Caco-2 (cell line): Measurements from ENCODE around the gene SPEM3. TPM values are rescaled to one million over a fixed set of nuclear protein-coding genes. Genes with fewer than 3 reads are reported as not detected.

Experiments
- BruUV-seq: library from RNA; stranded (reverse); fragments of 400-500 nt; replicated peaks from 2 replicates; lab custom pipeline; 2021; lab: Mats Ljungman, UMichigan
- CTCF ChIA-PET: fragments of 300-600 bp; sonication (Branson Sonifier 250); formaldehyde crosslinking; loops from one replicate; lab custom pipeline; 2022; ENCODE audit warnings: antibody characterized with exemption; lab: Charles Lee
- POLR2A ChIA-PET: fragments of 300-600 bp; sonication (Branson Sonifier 250); formaldehyde crosslinking; loops from one replicate; lab custom pipeline; 2022; ENCODE audit warnings: antibody characterized with exemption; lab: Charles Lee
- DNase-seq, 2 experiments: peaks; one replicate each; pipeline versions ENCODE4 v3.0.0 to v3.0.0-alpha.2; 2020 to 2022
- H3K27me3 ChIP-seq: replicated peaks from 2 replicates; pipeline ENCODE4 v1.6.0; 2011; ENCODE audit warnings: low read length; ENCODE audit not compliant: control insufficient read depth, insufficient read depth
- H3K36me3 ChIP-seq: 2 replicates; pipeline ENCODE4 v1.5.1; 2011; ENCODE audit warnings: low read length; ENCODE audit not compliant: control insufficient read depth, insufficient read depth
- H3K4me1 ChIP-seq: fragments of 250-450 bp; sonication (Bioruptor Pico); 2 replicates; pipeline ENCODE4 v1.5.1; 2020; ENCODE audit warnings: mild to moderate bottlenecking
- H3K4me3 ChIP-seq: 2 replicates; pipeline ENCODE4 v1.5.1; 2011; ENCODE audit warnings: low read depth, mild to moderate bottlenecking, control low read depth, low read length
- H3K9me3 ChIP-seq: fragments of 250-450 bp; sonication (Bioruptor Pico); 2 replicates; pipeline ENCODE4 v1.5.1; 2020; ENCODE audit warnings: mild to moderate bottlenecking, moderate library complexity
- H3K27ac Mint-ChIP-seq: one replicate; pipeline ENCODE4 v1.8.0; 2022; ENCODE audit warnings: mixed read lengths; ENCODE audit not compliant: unreplicated experiment
- H3K27me3 Mint-ChIP-seq: one replicate; pipeline ENCODE4 v1.8.0; 2022; ENCODE audit warnings: mixed read lengths; ENCODE audit not compliant: insufficient read depth, unreplicated experiment
- H3K36me3 Mint-ChIP-seq: one replicate; pipeline ENCODE4 v1.8.0; 2022; ENCODE audit warnings: mild to moderate bottlenecking, mixed read lengths; ENCODE audit not compliant: insufficient read depth, unreplicated experiment
- H3K4me1 Mint-ChIP-seq: one replicate; pipeline ENCODE4 v1.8.0; 2022; ENCODE audit warnings: low read depth, mixed read lengths; ENCODE audit not compliant: unreplicated experiment
- H3K4me3 Mint-ChIP-seq: one replicate; pipeline ENCODE4 v1.8.0; 2022; ENCODE audit warnings: mild to moderate bottlenecking, moderate library complexity, mixed read lengths; ENCODE audit not compliant: unreplicated experiment
- H3K9me3 Mint-ChIP-seq: one replicate; pipeline ENCODE4 v1.8.0; 2022; ENCODE audit warnings: mixed read lengths; ENCODE audit not compliant: unreplicated experiment
- intact Hi-C: fragments of 100-400 bp; cut with micrococcal nuclease; formaldehyde crosslinking; loops from one replicate; pipeline ENCODE4 v1.10.0; 2022; ENCODE audit not compliant: unreplicated experiment
- total RNA-seq: library from RNA; stranded (reverse); gene quantifications from 2 replicates; pipeline ENCODE4 v1.2.3, GENCODE V29; 2022
- TF ChIP-seq, protein P1 (sequence below), 2 experiments: fragments of 200-600 bp in 1 of 2; IDR thresholded peaks; 1 replicate in 1 of 2; 2 replicates in 1 of 2; pipeline versions ENCODE4 v1.5.1 to v1.8.0; 2011 to 2022; ENCODE audit warnings: antibody characterized with exemption in 1 of 2, control low read depth in 1 of 2, inconsistent platforms in 1 of 2, low read depth in 1 of 2, low read length in 1 of 2, mild to moderate bottlenecking in 1 of 2, moderate library complexity in 1 of 2; ENCODE audit not compliant: insufficient read depth in 1 of 2, severe bottlenecking in 1 of 2, unreplicated experiment in 1 of 2

The SPEM3 gene
- total RNA-seq, 1 experiment from 2014 or later: not detected

DNA sequence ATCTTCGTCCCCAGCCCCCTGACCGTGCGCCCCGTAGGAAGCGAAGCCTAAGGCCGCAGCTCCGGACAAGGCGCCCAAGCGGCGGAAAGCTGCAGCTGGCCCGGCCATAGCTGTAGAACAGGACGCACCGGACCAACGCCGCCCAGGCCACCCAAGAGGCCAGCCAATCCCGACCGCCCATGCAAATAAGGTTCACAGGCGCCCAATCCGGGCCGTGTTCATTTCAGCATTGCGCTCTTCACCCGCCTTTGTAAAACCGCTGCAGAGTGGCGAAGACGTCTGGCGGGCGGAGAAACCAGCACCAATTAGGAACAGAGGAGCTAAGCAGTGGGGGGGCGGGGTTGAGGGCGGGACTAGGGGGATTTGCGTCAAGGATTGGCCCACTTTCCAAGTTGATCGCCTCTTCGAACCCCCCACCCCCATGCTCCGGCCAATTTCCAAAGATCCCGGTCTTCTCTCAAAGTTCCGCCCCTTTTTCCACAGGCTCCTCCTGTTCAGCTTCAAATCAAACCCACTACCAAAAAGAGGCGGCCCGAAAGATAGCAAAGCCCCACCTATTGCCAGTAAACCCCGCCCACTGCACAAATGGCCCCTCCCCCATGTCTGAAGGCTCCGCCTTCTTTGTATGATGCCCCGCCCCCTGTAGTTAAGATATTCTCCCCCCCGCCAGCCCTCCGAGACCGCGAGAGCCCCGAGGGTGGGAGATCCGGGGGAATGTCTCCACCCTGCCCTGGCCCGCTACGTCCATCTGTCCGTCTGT is 24.5 kb upstream of the SPEM3 start, which contains the start of gene TMEM256:
Gene TMEM256 (minus strand): TSS at position 121 of the 760 bp plus-strand sequence. CDS start 13 bp downstream, at position 108.
- Histone ChIP-seq H3K27me3 (no peaks in the 10 kb centered on the region), H3K36me3 (no peaks in the 10 kb centered on the region), H3K9me3 (no peaks in the 10 kb centered on the region), H3K4me3 (peak within 1 kb of the TSS; percentile 53), H3K4me1 (no peaks in the 10 kb centered on the region)
- peak; percentile 93 to 96 for DNase-seq
- intact Hi-C loops: loop anchor here (1.0 to 2.0 kb wide), 3 partner anchors 24 to 53 kb away; partner anchors contain the start of gene TMEM102
- Mint-ChIP-seq H3K27me3 (no peaks in the 10 kb centered on the region), H3K9me3 (no peaks in the 10 kb centered on the region), H3K36me3 (peaks cover 6% of the 10 kb centered on the region), H3K4me1 (peaks cover 8% of the 10 kb centered on the region), H3K4me3 (peak within 1 kb of the TSS; percentile 76), H3K27ac (peak within 1 kb of the TSS; percentile 76)
- POLR2A ChIA-PET: interaction anchor here (0.5 to 2.4 kb wide), 12 partner anchors 10 to 433 kb away, joined by 3 to 38 read pairs (median 4); partner anchors contain the start of genes MPDU1, NEURL4, PLSCR3 and POLR2A
- CTCF ChIA-PET: interaction anchor here (0.6 to 1.8 kb wide), 7 partner anchors 10 to 313 kb away, joined by 3 to 15 read pairs (median 6); partner anchors contain the start of genes DNAH2, NEURL4, PLSCR3 and TMEM102
- BruUV-seq: no TSS peak
- TF ChIP-seq, protein P1, sequence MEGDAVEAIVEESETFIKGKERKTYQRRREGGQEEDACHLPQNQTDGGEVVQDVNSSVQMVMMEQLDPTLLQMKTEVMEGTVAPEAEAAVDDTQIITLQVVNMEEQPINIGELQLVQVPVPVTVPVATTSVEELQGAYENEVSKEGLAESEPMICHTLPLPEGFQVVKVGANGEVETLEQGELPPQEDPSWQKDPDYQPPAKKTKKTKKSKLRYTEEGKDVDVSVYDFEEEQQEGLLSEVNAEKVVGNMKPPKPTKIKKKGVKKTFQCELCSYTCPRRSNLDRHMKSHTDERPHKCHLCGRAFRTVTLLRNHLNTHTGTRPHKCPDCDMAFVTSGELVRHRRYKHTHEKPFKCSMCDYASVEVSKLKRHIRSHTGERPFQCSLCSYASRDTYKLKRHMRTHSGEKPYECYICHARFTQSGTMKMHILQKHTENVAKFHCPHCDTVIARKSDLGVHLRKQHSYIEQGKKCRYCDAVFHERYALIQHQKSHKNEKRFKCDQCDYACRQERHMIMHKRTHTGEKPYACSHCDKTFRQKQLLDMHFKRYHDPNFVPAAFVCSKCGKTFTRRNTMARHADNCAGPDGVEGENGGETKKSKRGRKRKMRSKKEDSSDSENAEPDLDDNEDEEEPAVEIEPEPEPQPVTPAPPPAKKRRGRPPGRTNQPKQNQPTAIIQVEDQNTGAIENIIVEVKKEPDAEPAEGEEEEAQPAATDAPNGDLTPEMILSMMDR (IDR thresholded peaks at IDR 0.05; ENCODE audit: insufficient read depth in 1 of 2, low read depth in 1 of 2, low read length in 1 of 2, severe bottlenecking in 1 of 2, unreplicated experiment in 1 of 2): no peak

DNA sequence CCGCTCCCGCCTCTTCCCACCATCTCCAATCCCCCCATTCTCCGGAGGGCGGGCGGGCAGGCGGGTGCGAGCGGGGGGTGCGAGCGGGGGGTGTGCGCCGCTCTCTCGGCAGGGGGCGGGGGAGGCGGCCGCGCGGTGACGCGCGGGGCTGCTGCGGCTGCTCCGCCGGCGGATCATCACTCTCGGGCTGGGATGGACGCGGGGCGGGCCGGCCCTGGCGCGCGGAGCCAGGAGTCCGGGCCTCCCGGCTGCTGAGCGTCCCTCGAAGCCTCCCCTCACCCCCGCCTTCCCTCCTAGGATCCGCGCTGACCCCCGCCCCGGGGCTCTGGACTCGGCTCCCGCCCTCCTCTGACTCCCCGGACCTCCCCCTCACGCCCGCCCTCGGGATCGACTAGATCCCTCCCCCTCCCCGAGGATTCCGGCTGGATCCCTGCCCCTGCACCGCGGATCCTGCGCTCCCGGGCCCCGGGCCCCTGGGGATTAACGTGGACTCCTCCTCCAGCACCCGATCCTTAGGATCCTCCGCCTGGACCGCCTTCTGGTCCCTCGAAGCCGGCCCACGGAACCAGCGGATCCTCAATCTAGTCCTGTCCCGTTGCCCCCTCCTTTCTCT is 23.8 kb upstream of the SPEM3 start:
- H3K36me3 Mint-ChIP-seq: peaks cover 6% of the 10 kb centered on the region
- H3K9me3 Mint-ChIP-seq: no peaks in the 10 kb centered on the region
- no TSS peak for BruUV-seq

More for the DNA sequence above, 23.8 kb upstream of the SPEM3 start:
- intact Hi-C loops: loop anchor here (1.0 to 2.0 kb wide), 3 partner anchors 25 to 54 kb away; partner anchors contain the start of gene TMEM102
- H3K27ac Mint-ChIP-seq: peak overlapping the region; percentile 76
- Histone ChIP-seq H3K4me3 (peak overlapping the region; percentile 53), H3K9me3 (no peaks in the 10 kb centered on the region), H3K27me3 (no peaks in the 10 kb centered on the region), H3K36me3 (no peaks in the 10 kb centered on the region), H3K4me1 (no peaks in the 10 kb centered on the region)
- ChIA-PET CTCF (interaction anchor here (0.9 to 1.8 kb wide), 6 partner anchors 11 to 312 kb away, joined by 3 to 15 read pairs (median 6); partner anchors contain the start of genes DNAH2, NEURL4, PLSCR3 and TMEM102), POLR2A (interaction anchor here (0.7 to 2.4 kb wide), 9 partner anchors 11 to 179 kb away, joined by 3 to 38 read pairs (median 3); partner anchors contain the start of genes MPDU1, PLSCR3, POLR2A and SLC2A4)
- H3K4me3 Mint-ChIP-seq: peak overlapping the region; percentile 76
- H3K27me3 Mint-ChIP-seq: no peaks in the 10 kb centered on the region
- peak; percentile 34 to 37 for DNase-seq
- H3K4me1 Mint-ChIP-seq: peaks cover 8% of the 10 kb centered on the region
- TF ChIP-seq, protein P1 (IDR thresholded peaks at IDR 0.05; ENCODE audit: insufficient read depth in 1 of 2, low read depth in 1 of 2, low read length in 1 of 2, severe bottlenecking in 1 of 2, unreplicated experiment in 1 of 2): no peak
